Mesenchymal stem cell (in vitro differentiated cells and primary cell): ENCODE results near the gene ERICH6B.
A peak's percentile ranks its signal among the peaks of the same experiment; 100 is the strongest.

Source experiments
- DNase-seq: peaks from one replicate; pipeline ENCODE4 v3.0.0-alpha.2; 2013
- H2AFZ ChIP-seq: one replicate; pipeline ENCODE4 v1.6.1; 2013; ENCODE audit warnings: low read depth, mild to moderate bottlenecking, control low read depth, inconsistent platforms, low read length, moderate library complexity
- H2AK5ac ChIP-seq: 2 replicates; pipeline ENCODE4 v1.6.1; 2013; ENCODE audit warnings: low read length, moderate library complexity, mild to moderate bottlenecking, inconsistent platforms; ENCODE audit not compliant: severe bottlenecking
- H2BK120ac ChIP-seq: one replicate; pipeline ENCODE4 v1.6.1; 2013; ENCODE audit warnings: low read depth, mild to moderate bottlenecking, inconsistent platforms, low read length, moderate library complexity
- H2BK12ac ChIP-seq, 2 experiments: one replicate each; pipeline ENCODE4 v1.6.1; 2013; ENCODE audit warnings: inconsistent platforms in 2 of 2, low read length in 2 of 2, mild to moderate bottlenecking in 2 of 2, moderate library complexity in 2 of 2, control low read depth in 1 of 2
- H2BK15ac ChIP-seq: one replicate; pipeline ENCODE4 v1.6.1; 2013; ENCODE audit warnings: mild to moderate bottlenecking, low read depth, inconsistent platforms; ENCODE audit not compliant: poor library complexity, severe bottlenecking
- H2BK5ac ChIP-seq: 2 replicates; pipeline ENCODE4 v1.6.1; 2013; ENCODE audit warnings: low read depth, mild to moderate bottlenecking, low read length, control low read depth, inconsistent platforms; ENCODE audit not compliant: poor library complexity, severe bottlenecking
- H3K14ac ChIP-seq, 2 experiments: one replicate each; pipeline ENCODE4 v1.6.1; 2013; ENCODE audit warnings: inconsistent platforms in 2 of 2, low read length in 2 of 2, control low read depth in 1 of 2, mild to moderate bottlenecking in 1 of 2, moderate library complexity in 1 of 2
- H3K18ac ChIP-seq, 2 experiments: one replicate each; pipeline ENCODE4 v1.6.1; 2013; ENCODE audit warnings: inconsistent platforms in 2 of 2, low read length in 2 of 2, control low read depth in 1 of 2, low read depth in 1 of 2, mild to moderate bottlenecking in 1 of 2
- H3K23ac ChIP-seq, 2 experiments: one replicate each; pipeline ENCODE4 v1.6.1; 2013; ENCODE audit warnings: inconsistent platforms in 2 of 2, low read length in 2 of 2, mild to moderate bottlenecking in 2 of 2, moderate library complexity in 2 of 2, control low read depth in 1 of 2
- H3K27ac ChIP-seq: 2 replicates; pipeline ENCODE4 v1.5.1; 2013; ENCODE audit warnings: mild to moderate bottlenecking, moderate library complexity, low read length, control low read depth, inconsistent platforms; ENCODE audit not compliant: poor library complexity, severe bottlenecking
- H3K27me3 ChIP-seq, 2 experiments: 2 replicates each; pipeline versions ENCODE4 v1.6.1 to v1.7.0; 2013; ENCODE audit warnings: low read length in 2 of 2, mild to moderate bottlenecking in 2 of 2, moderate library complexity in 2 of 2, control low read depth in 1 of 2, inconsistent platforms in 1 of 2; ENCODE audit not compliant: control insufficient read depth in 1 of 2, insufficient read depth in 1 of 2
- H3K36me3 ChIP-seq, 2 experiments: 2 replicates each; pipeline versions ENCODE4 v1.6.1 to v1.7.0; 2013; ENCODE audit warnings: low read length in 2 of 2, control low read depth in 1 of 2, inconsistent platforms in 1 of 2, low read depth in 1 of 2, mild to moderate bottlenecking in 1 of 2; ENCODE audit not compliant: insufficient read depth in 2 of 2, control insufficient read depth in 1 of 2
- H3K4ac ChIP-seq, 2 experiments: one replicate each; pipeline ENCODE4 v1.6.1; 2013; ENCODE audit warnings: inconsistent platforms in 2 of 2, low read length in 2 of 2, mild to moderate bottlenecking in 2 of 2, moderate library complexity in 2 of 2, control low read depth in 1 of 2, low read depth in 1 of 2
- H3K4me1 ChIP-seq: 2 replicates; pipeline ENCODE4 v1.6.1; 2013; ENCODE audit warnings: low read depth, low read length, control low read depth; ENCODE audit not compliant: control insufficient read depth, insufficient read depth
- H3K4me2 ChIP-seq: 2 replicates; pipeline ENCODE4 v1.6.1; 2013; ENCODE audit warnings: low read length, mild to moderate bottlenecking, inconsistent platforms; ENCODE audit not compliant: poor library complexity, severe bottlenecking
- H3K4me3 ChIP-seq, 2 experiments: 2 replicates each; pipeline versions ENCODE4 v1.5.1 to v1.7.0; 2013; ENCODE audit warnings: low read length in 2 of 2, mild to moderate bottlenecking in 2 of 2, control low read depth in 1 of 2, low read depth in 1 of 2; ENCODE audit not compliant: insufficient read depth in 1 of 2
- H3K79me1 ChIP-seq: replicated peaks from 2 replicates; pipeline ENCODE4 v1.6.1; 2013; ENCODE audit warnings: mild to moderate bottlenecking, control low read depth, low read length, inconsistent platforms; ENCODE audit not compliant: poor library complexity, severe bottlenecking
- H3K9ac ChIP-seq: 2 replicates; pipeline ENCODE4 v1.7.0; 2013; ENCODE audit warnings: mild to moderate bottlenecking, low read length, moderate library complexity
- H3K9me3 ChIP-seq: 2 replicates; pipeline ENCODE4 v1.7.0; 2013; ENCODE audit warnings: mild to moderate bottlenecking, low read length; ENCODE audit not compliant: control insufficient read depth
- H4K8ac ChIP-seq: one replicate; pipeline ENCODE4 v1.6.1; 2013; ENCODE audit warnings: inconsistent platforms, mild to moderate bottlenecking, low read length, moderate library complexity
- H4K91ac ChIP-seq: one replicate; pipeline ENCODE4 v1.6.1; 2013; ENCODE audit warnings: mild to moderate bottlenecking, low read length, inconsistent platforms
- WGBS: methylation state at CpG from one replicate; pipeline ENCODE4 v1.1.7; 2013; ENCODE audit warnings: mixed read lengths; 5-methylcytosine and 5-hydroxymethylcytosine counted together

ERICH6B gene

DNA sequence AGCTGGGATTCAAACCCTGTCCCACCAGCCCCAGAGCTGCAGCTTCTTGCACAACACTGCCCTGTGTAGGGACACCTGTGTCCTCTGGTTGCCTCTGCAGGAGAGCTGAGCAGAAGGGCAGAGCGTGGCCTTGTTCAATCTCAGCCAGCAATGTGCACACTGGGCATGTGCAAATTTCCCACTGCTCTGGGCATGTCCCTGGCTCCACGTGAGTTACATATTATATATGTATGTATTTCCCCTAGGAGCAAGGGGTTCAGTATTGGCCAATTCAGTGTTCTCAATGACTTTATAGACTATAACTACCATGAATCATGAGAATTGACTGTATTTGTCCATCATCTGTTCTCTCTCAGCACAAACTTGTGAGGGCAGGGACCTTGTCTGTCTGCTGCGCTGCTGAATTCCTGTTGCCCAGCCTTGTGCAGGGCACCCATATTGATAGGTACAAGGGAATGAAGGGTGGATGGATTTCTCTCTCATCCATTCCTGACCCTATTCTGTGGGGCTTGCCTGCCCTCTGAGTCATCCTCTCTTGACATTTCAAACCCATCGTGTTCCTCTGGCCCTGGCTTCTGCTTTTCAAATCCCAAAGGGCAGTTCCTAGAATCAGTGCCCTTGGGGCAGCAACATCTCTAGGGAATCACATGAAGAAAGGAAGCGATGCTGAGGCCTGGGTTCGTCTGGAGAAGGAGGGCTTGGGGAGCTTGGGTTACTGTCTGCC is 69.7 kb downstream of the ERICH6B start:
- H3K18ac ChIP-seq, result no peak overlapping the region
- no peaks in the 10 kb centered on the region for H3K9me3 ChIP-seq
- H3K4me2 ChIP-seq, result no peak overlapping the region
- no peak overlapping the region for H2BK15ac ChIP-seq
- H3K79me1 ChIP-seq, result no peaks in the 10 kb centered on the region
- H2AFZ ChIP-seq, result no peak overlapping the region
- no peak for DNase-seq
- H3K23ac ChIP-seq, result no peak overlapping the region
- H3K4me1 ChIP-seq, result no peaks in the 10 kb centered on the region
- no peak overlapping the region for H2AK5ac ChIP-seq
- no peak overlapping the region for H3K27ac ChIP-seq
- 78% methylated on average over 6 of the region's 6 CpGs for WGBS
- no peak overlapping the region for H2BK120ac ChIP-seq
- H3K4me3 ChIP-seq, result no peak overlapping the region
- H3K27me3 ChIP-seq, result peaks cover 31 to 41% of the 10 kb centered on the region in 2 experiments
- peak overlapping the region in 1 of 2 experiments; percentile 22 for H3K14ac ChIP-seq
- no peak overlapping the region for H2BK12ac ChIP-seq
- H3K9ac ChIP-seq, result no peak overlapping the region
- no peak overlapping the region for H3K4ac ChIP-seq
- no peak overlapping the region for H4K8ac ChIP-seq
- H4K91ac ChIP-seq, result no peak overlapping the region
- no peak overlapping the region for H2BK5ac ChIP-seq
- H3K36me3 ChIP-seq, result no peaks in the 10 kb centered on the region

DNA sequence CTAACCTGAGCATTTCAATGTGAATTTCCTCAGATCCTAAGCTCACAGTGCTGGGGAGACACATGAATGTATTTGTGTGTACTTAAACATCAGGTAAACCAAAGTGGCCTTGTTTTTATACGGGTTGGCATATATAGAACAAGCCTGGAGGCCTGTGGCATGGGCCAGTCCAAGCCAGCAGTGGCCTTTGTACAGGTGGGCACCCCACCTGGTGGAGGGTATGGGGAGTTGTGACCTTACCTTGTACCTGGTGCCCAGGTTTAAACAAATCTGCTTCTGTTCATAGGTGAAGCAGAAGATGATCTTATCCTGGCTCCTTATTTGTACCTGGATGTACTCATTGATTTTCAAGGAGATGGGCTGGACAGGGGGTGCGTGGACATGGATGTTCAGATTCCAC is 71.0 kb downstream of the ERICH6B start:
- Histone ChIP-seq H2BK15ac (no peak overlapping the region), H3K9ac (no peak overlapping the region), H4K8ac (no peak overlapping the region), H3K4me2 (no peak overlapping the region), H4K91ac (no peak overlapping the region), H3K4me1 (no peaks in the 10 kb centered on the region), H3K79me1 (no peaks in the 10 kb centered on the region), H3K27me3 (peaks cover 24 to 28% of the 10 kb centered on the region in 2 experiments), H3K14ac (no peak overlapping the region), H3K4me3 (no peak overlapping the region), H3K9me3 (no peaks in the 10 kb centered on the region), H2AFZ (no peak overlapping the region), H3K36me3 (no peaks in the 10 kb centered on the region), H2BK120ac (no peak overlapping the region), H2BK5ac (no peak overlapping the region), H3K23ac (no peak overlapping the region), H3K27ac (no peak overlapping the region), H3K4ac (no peak overlapping the region), H2AK5ac (no peak overlapping the region), H2BK12ac (no peak overlapping the region), H3K18ac (no peak overlapping the region)
- 90% methylated on average over 2 of the region's 2 CpGs for WGBS
- DNase-seq, result no peak

DNA sequence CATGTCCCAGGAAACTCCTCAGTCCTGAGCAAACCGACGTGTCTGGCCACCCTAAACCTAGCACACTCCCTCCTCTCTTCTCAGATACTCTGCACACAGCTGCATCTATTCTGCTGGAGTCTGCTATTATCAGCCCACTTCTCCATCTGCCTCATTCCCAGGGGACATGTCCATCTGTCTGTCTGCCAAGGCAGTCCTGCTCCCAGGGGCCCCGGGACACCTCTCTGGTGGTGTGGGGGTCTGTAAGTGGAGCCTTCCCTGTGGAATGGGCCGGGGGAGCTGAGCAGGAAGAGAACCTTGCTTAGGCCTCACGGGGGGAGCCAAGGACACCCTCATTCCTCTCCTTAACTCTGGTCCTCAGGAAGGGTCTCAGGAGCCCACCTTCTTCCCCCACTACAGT is 72.7 kb downstream of the ERICH6B start:
- Histone ChIP-seq H4K91ac (no peak overlapping the region), H3K36me3 (peaks cover 3 to 5% of the 10 kb centered on the region in 2 experiments), H3K9ac (no peak overlapping the region), H2AK5ac (no peak overlapping the region), H2BK12ac (no peak overlapping the region), H3K9me3 (no peaks in the 10 kb centered on the region), H3K27me3 (peaks cover 14 to 16% of the 10 kb centered on the region in 2 experiments), H3K4me1 (no peaks in the 10 kb centered on the region), H4K8ac (no peak overlapping the region), H2AFZ (no peak overlapping the region), H3K27ac (no peak overlapping the region), H3K4me3 (no peak overlapping the region), H2BK120ac (no peak overlapping the region), H3K18ac (no peak overlapping the region), H2BK15ac (no peak overlapping the region), H3K23ac (no peak overlapping the region), H3K79me1 (no peaks in the 10 kb centered on the region), H2BK5ac (no peak overlapping the region), H3K4ac (no peak overlapping the region), H3K14ac (peak overlapping the region in 1 of 2 experiments; percentile 44), H3K4me2 (no peak overlapping the region)
- DNase-seq, result no peak
- WGBS, result 96% methylated on average over 4 of the region's 5 CpGs

DNA sequence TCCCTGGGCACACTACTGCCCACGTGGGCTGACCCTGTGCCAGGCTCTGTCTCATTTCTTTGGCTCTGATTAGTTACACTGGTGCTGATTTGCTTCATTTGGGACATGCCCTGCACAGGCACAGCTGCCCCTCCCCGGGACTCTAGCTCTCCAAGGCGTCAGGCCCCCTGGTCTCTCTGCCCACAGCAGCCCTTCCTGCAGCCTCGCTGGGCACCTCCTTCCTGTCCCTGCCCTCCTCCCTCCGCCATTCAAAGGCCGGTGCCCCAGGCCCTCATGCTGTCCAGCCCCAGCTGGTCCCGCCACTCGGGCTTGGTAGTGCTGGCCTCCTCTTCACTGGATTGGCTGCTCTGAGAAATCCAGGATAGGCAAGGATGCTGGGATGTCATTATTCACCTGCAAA is 73.1 kb downstream of the ERICH6B start:
- Histone ChIP-seq H4K8ac (no peak overlapping the region), H3K27ac (no peak overlapping the region), H2AFZ (no peak overlapping the region), H3K4ac (no peak overlapping the region), H2BK5ac (no peak overlapping the region), H3K4me3 (no peak overlapping the region), H2AK5ac (no peak overlapping the region), H4K91ac (no peak overlapping the region), H3K4me1 (no peaks in the 10 kb centered on the region), H2BK15ac (no peak overlapping the region), H3K36me3 (peaks cover 6 to 7% of the 10 kb centered on the region in 2 experiments), H3K4me2 (no peak overlapping the region), H3K18ac (no peak overlapping the region), H3K14ac (no peak overlapping the region), H3K79me1 (no peaks in the 10 kb centered on the region), H3K9ac (no peak overlapping the region), H3K23ac (no peak overlapping the region), H3K9me3 (no peaks in the 10 kb centered on the region), H3K27me3 (peaks cover 9 to 11% of the 10 kb centered on the region in 2 experiments), H2BK120ac (no peak overlapping the region), H2BK12ac (no peak overlapping the region)
- 78% methylated on average over 8 of the region's 8 CpGs for WGBS
- DNase-seq, result no peak
